ENCODE data around the gene KDM6A. TPM values are rescaled to one million over a fixed set of nuclear protein-coding genes. Genes with fewer than 3 reads are reported as not detected.
"Not testable (repeated sequence)": the region's sequence is repeated elsewhere in the genome, so short reads cannot be mapped to it uniquely, and the experiment has no call there.

Gene KDM6A
- total RNA-seq, 1 experiment from 2014 or later, result 24.0 TPM

DNA sequence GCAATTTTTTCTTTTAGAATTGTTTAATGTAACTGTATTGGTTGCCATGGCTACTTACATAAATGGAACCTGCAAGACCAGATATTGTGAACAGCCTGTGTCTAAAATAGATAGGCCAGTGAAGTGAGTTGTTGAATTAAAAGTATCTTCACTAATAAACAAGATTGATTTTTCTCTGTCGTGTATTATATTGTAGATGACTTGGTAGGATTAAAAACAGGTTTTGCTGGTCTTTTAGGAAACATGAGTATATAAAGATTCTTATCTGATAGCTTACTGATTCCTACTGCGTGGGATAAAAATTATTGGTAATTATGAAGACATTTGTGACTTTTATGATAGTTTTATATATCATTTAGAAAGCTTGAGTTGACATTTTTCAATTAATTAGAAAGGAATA, 162.1 kb downstream of the KDM6A start:
- in situ Hi-C loops (cut with HindIII; ENCODE audit: low pct_unique_long_range_greater_than_20kb, low sequenced_read_pairs), result no loop called here
- no peak for ATAC-seq
- no peak for DNase-seq (ENCODE audit: low read depth, low spot score)
- CTCF ChIA-PET, result no interaction called here
- POLR2A ChIA-PET, result interaction anchor here (0.7 kb wide), 1 partner anchor 652 kb away, joined by 3 read pairs; no protein-coding TSS in a partner anchor
- intact Hi-C loops (cut with micrococcal nuclease; ENCODE audit: unreplicated experiment), result no loop called here
- H3K4me3 ChIP-seq (ENCODE audit: low read depth in 2 of 2, low read length in 2 of 2), result no peak overlapping the region
- TF ChIP-seq, protein P1, sequence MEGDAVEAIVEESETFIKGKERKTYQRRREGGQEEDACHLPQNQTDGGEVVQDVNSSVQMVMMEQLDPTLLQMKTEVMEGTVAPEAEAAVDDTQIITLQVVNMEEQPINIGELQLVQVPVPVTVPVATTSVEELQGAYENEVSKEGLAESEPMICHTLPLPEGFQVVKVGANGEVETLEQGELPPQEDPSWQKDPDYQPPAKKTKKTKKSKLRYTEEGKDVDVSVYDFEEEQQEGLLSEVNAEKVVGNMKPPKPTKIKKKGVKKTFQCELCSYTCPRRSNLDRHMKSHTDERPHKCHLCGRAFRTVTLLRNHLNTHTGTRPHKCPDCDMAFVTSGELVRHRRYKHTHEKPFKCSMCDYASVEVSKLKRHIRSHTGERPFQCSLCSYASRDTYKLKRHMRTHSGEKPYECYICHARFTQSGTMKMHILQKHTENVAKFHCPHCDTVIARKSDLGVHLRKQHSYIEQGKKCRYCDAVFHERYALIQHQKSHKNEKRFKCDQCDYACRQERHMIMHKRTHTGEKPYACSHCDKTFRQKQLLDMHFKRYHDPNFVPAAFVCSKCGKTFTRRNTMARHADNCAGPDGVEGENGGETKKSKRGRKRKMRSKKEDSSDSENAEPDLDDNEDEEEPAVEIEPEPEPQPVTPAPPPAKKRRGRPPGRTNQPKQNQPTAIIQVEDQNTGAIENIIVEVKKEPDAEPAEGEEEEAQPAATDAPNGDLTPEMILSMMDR (IDR thresholded peaks at IDR 0.05), result no peak
- TF ChIP-seq, protein P2, sequence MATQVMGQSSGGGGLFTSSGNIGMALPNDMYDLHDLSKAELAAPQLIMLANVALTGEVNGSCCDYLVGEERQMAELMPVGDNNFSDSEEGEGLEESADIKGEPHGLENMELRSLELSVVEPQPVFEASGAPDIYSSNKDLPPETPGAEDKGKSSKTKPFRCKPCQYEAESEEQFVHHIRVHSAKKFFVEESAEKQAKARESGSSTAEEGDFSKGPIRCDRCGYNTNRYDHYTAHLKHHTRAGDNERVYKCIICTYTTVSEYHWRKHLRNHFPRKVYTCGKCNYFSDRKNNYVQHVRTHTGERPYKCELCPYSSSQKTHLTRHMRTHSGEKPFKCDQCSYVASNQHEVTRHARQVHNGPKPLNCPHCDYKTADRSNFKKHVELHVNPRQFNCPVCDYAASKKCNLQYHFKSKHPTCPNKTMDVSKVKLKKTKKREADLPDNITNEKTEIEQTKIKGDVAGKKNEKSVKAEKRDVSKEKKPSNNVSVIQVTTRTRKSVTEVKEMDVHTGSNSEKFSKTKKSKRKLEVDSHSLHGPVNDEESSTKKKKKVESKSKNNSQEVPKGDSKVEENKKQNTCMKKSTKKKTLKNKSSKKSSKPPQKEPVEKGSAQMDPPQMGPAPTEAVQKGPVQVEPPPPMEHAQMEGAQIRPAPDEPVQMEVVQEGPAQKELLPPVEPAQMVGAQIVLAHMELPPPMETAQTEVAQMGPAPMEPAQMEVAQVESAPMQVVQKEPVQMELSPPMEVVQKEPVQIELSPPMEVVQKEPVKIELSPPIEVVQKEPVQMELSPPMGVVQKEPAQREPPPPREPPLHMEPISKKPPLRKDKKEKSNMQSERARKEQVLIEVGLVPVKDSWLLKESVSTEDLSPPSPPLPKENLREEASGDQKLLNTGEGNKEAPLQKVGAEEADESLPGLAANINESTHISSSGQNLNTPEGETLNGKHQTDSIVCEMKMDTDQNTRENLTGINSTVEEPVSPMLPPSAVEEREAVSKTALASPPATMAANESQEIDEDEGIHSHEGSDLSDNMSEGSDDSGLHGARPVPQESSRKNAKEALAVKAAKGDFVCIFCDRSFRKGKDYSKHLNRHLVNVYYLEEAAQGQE (IDR thresholded peaks at IDR 0.05; ENCODE audit: insufficient read depth in 1 of 2, low read depth in 2 of 2, low read length in 1 of 2), result no peak
- no peak for TF ChIP-seq TCF7L2 (IDR thresholded peaks at IDR 0.05; ENCODE audit: low read depth, low read length)
- TF ChIP-seq SIN3A (IDR thresholded peaks at IDR 0.05; ENCODE audit: borderline replicate concordance, insufficient read depth, low read depth, low read length), result no peak
- no peak for TF ChIP-seq POLR2AphosphoS5 (IDR thresholded peaks at IDR 0.05; ENCODE audit: low read depth, low read length)
- no peaks in the 10 kb centered on the region; the same call in 1 of the 2 replicates for H3K36me3 ChIP-seq (ENCODE audit: control insufficient read depth, insufficient read depth, low read length)
- no peaks in the 10 kb centered on the region for H3K4me1 ChIP-seq (ENCODE audit: control insufficient read depth, insufficient read depth, low read length)
- no peaks in the 10 kb centered on the region for H3K9me3 ChIP-seq (ENCODE audit: control insufficient read depth, insufficient read depth, low read depth, low read length)
- H3K27me3 ChIP-seq (ENCODE audit: control insufficient read depth, insufficient read depth, low read length), result no peaks in the 10 kb centered on the region
- H3K27ac ChIP-seq (ENCODE audit: low read length), result no peak overlapping the region
- no TSS peak for BruUV-seq (replicated peaks)

DNA sequence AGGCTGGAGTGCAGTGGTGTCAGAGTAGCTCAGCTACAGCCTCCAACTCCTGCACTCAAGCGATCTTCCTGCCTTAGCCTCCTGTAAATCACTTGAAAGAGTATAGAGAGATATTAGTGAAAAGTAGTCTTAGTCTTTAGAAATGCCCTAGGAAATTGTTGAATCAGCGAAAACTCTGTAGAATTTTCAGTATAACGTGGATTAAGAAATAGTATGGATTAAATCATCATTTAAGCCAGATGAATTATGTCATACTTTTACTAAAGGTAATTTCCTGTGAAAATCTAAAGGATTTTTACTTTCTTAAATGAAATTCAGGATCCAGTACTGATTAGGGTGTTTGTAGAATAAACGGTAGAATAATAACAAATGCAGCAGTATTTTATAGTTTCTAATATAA, 163.2 kb downstream of the KDM6A start:
- Histone ChIP-seq H3K36me3 (ENCODE audit: control insufficient read depth, insufficient read depth, low read length) (no peaks in the 10 kb centered on the region; the same call in 1 of the 2 replicates), H3K27ac (ENCODE audit: low read length) (no peak overlapping the region), H3K4me3 (ENCODE audit: low read depth in 2 of 2, low read length in 2 of 2) (no peak overlapping the region), H3K9me3 (ENCODE audit: control insufficient read depth, insufficient read depth, low read depth, low read length) (no peaks in the 10 kb centered on the region), H3K4me1 (ENCODE audit: control insufficient read depth, insufficient read depth, low read length) (no peaks in the 10 kb centered on the region), H3K27me3 (ENCODE audit: control insufficient read depth, insufficient read depth, low read length) (no peaks in the 10 kb centered on the region)
- TF ChIP-seq TCF7L2 (IDR thresholded peaks at IDR 0.05; ENCODE audit: low read depth, low read length) (no peak), SIN3A (IDR thresholded peaks at IDR 0.05; ENCODE audit: borderline replicate concordance, insufficient read depth, low read depth, low read length) (no peak), POLR2AphosphoS5 (IDR thresholded peaks at IDR 0.05; ENCODE audit: low read depth, low read length) (no peak)
- TF ChIP-seq, protein P2 (IDR thresholded peaks at IDR 0.05; ENCODE audit: insufficient read depth in 1 of 2, low read depth in 2 of 2, low read length in 1 of 2), result no peak
- TF ChIP-seq, protein P1 (IDR thresholded peaks at IDR 0.05), result no peak
- no TSS peak for BruUV-seq (replicated peaks)
- no peak for ATAC-seq
- POLR2A ChIA-PET, result no interaction called here
- DNase-seq (ENCODE audit: low read depth, low spot score), result no peak
- in situ Hi-C loops (cut with HindIII; ENCODE audit: low pct_unique_long_range_greater_than_20kb, low sequenced_read_pairs), result no loop called here
- CTCF ChIA-PET, result no interaction called here
- intact Hi-C loops (cut with micrococcal nuclease; ENCODE audit: unreplicated experiment), result no loop called here

DNA sequence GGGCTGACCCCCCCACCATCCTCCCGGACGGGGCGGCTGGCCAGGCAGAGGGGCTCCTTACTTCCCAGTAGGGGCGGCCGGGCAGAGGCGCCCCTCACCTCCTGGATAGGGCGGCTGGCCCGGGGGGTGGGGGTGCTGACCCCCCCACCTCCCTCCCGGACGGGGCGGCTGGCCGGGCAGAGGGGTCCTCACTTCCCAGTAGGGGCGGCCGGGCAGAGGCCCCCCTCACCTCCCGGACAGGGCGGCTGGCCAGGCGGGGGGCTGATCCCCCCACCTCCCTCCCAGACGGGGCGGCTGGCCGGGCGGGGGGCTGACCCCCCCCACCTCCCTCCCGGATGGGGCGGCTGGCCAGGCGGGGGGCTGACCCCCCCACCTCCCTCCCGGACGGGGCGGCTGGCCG, 167.1 kb downstream of the KDM6A start:
- in situ Hi-C loops (cut with HindIII; ENCODE audit: low pct_unique_long_range_greater_than_20kb, low sequenced_read_pairs); intact Hi-C loops (cut with micrococcal nuclease; ENCODE audit: unreplicated experiment): not testable (repeated sequence)

More for the DNA sequence above, 167.1 kb downstream of the KDM6A start:
- DNase-seq (ENCODE audit: low read depth, low spot score); H3K9me3 ChIP-seq (ENCODE audit: control insufficient read depth, insufficient read depth, low read depth, low read length); H3K36me3 ChIP-seq (ENCODE audit: control insufficient read depth, insufficient read depth, low read length); H3K27ac ChIP-seq (ENCODE audit: low read length); ATAC-seq; H3K4me1 ChIP-seq (ENCODE audit: control insufficient read depth, insufficient read depth, low read length); POLR2A ChIA-PET; BruUV-seq (replicated peaks); H3K27me3 ChIP-seq (ENCODE audit: control insufficient read depth, insufficient read depth, low read length); H3K4me3 ChIP-seq (ENCODE audit: low read depth in 2 of 2, low read length in 2 of 2); CTCF ChIA-PET: not testable (repeated sequence)
